Myometrial cell (primary cell): ENCODE data around the gene TTC5. TPM values are rescaled to one million over a fixed set of nuclear protein-coding genes. Genes with fewer than 3 reads are reported as not detected.

Source experiments
- total RNA-seq: library from RNA; depleted of rRNA; stranded (reverse); fragments of >200 nt; gene quantifications from 2 replicates; pipeline ENCODE4 v1.2.3, GENCODE V29; 2015

TTC5 gene
- total RNA-seq, result 10.8 and 13.8 TPM in 2 replicates

DNA sequence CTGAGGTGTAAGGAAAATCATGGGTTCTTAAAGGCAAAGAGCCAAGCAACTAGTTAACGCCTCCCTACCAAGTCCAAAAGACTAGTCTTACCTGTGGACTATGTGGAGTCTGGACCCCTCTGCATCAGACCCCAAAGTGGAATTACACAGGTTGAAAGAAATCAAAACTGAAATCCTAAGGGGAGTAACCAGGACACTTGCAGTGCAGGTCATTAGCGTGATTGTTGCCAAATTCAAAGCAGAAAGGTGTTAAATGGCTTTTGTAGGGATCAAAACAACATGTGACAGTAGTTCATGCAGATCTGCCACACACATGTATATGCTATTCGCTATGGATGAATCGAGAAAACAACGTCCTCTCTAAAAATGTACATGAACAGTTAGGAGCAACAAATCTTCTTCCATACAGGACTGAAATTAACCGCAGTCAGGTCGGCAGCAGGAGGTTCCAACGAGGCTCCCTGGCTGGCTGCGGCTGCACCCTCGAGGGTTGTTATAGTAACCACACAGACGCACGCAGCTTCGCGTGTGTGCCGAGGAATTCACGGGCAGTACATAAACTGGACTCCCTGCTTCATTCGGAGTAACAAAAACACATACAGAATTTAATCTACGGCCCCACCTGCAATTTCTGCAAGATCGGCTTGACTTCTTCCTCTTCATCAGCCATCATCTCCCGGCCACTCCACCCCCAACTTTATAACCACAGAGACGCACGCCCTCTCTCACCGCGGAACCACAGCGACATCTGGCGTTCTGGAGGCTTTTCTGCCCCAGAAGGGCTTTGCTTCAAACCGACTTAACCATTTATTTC, at the start of gene TTC5:
Gene TTC5, minus strand, starts transcription at position 687 of the 814 bp plus-strand sequence. Its CDS starts 14 bp downstream, at position 673.

DNA sequence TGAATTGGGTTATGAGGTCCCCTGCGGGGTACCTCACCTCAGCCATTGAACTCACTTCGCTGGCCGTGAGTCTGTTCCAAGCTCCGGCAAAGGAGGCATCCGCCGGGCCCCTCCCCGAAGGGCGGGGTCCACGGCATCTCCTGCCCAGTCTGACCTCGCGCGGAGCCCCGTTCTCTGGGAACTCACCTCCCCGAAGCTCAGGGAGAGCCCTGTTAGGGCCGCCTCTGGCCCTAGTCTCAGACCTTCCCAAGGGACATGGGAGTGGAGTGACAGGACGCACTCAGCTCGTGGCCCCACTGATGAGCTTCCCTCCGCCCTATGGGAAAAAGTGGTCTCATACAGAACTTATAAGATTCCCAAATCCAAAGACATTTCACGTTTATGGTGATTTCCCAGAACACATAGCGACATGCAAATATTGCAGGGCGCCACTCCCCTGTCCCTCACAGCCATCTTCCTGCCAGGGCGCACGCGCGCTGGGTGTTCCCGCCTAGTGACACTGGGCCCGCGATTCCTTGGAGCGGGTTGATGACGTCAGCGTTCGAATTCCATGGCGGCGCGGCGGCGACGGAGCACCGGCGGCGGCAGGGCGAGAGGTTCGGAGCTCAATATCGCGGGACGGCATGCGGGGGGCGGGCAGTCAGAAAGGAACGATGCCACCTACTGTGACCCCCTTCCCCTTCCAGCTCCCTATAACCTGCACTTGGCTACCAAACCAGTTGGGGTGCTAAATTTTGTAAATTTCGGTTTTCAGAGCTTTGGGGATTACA, 37.5 kb upstream of the TTC5 start, which contains the start of gene PARP2:
Gene PARP2, plus strand, starts transcription at position 544 of the 770 bp plus-strand sequence. Its CDS starts 7 bp downstream, at position 551.

DNA sequence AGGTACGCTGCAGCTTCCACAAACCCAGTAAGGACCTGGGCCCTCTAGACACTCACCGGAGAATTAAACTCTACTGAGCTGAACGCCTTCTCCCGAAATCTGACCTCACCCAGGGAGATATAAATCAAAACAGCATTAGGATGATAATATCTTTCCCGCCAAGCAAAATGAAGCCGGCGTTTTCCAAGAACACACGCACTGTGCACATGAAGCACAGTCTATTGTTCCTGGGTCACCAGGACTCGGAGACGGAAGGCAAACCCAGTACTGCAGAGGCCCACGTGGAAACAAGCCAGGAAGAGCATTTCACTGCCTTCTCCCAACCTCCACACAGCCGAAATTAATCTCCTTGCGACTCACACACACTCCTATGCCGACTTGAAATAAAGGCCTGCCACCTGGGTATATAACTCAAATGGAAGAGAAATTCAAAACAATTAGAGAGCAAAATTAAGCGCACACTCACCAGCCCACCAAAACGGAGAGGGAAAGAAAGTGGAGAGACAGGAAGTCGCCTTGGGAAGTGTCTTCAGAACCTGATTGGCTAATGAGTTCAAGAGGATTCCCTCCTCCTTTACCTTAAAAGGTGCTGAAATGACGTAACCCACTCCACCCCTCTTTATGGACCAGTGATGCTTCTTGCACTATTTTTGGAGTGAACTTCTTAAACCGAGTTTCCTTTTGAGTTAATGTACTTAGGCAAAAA, 27.2 kb upstream of the TTC5 start, which contains the start of gene CCNB1IP1:
Gene CCNB1IP1, minus strand, starts transcription at position 492 of the 706 bp plus-strand sequence. CDS start 16,756 bp downstream, outside the sequence.

Other genes starting within 250 kb of the TTC5 start
- gene OR4L1, start 245.9 kb downstream of the TTC5 start, total RNA-seq, result not detected in 2 replicates
- gene OR4K17, start 195.2 kb downstream of the TTC5 start, total RNA-seq, result not detected in 2 replicates
- not detected in 2 replicates for gene OR4N5, start 167.1 kb downstream of the TTC5 start, total RNA-seq
- not detected in 2 replicates for gene OR11G2, start 115.1 kb downstream of the TTC5 start, total RNA-seq
- gene OR11H6, start 82.2 kb downstream of the TTC5 start, total RNA-seq, result not detected in 2 replicates
- gene OR11H7, start 77.0 kb downstream of the TTC5 start, total RNA-seq, result not detected in 2 replicates
- gene OR11H4, start 66.7 kb downstream of the TTC5 start, total RNA-seq, result not detected in 2 replicates
- gene CCNB1IP1, start 27.3 kb upstream of the TTC5 start, total RNA-seq, result 47.7 and 63.1 TPM in 2 replicates
- gene PARP2, start 37.7 kb upstream of the TTC5 start, total RNA-seq, result 13.5 and 17.9 TPM in 2 replicates
- 11.5 and 22.2 TPM in 2 replicates for gene TEP1, start 107.5 kb upstream of the TTC5 start, total RNA-seq
- under 0.01 and 0.35 TPM in 2 replicates for gene KLHL33, start 130.2 kb upstream of the TTC5 start, total RNA-seq
- gene OSGEP, start 148.9 kb upstream of the TTC5 start, total RNA-seq, result 15.6 and 38.3 TPM in 2 replicates
- gene APEX1, start 149.3 kb upstream of the TTC5 start, total RNA-seq, result 204 and 223 TPM in 2 replicates
- 12.6 and 15.3 TPM in 2 replicates for gene PIP4P1, start 155.5 kb upstream of the TTC5 start, total RNA-seq
- gene PNP, start 163.5 kb upstream of the TTC5 start, total RNA-seq, result 45.9 and 55.4 TPM in 2 replicates
- not detected in 2 replicates for gene RNASE10, start 199.6 kb upstream of the TTC5 start, total RNA-seq